ENCODE results near the gene MBTPS1. TPM values are rescaled to one million over a fixed set of nuclear protein-coding genes. Genes with fewer than 3 reads are reported as not detected.

MBTPS1 gene
- total RNA-seq, 1 experiment from 2014 or later, result 56.1 TPM

GRCh38 chr16:84144859-84145639 lies 28.3 kb upstream of the MBTPS1 start, which contains the start of the genes DNAAF1 and HSDL1:
Gene DNAAF1, plus strand, starts transcription at chr16:84145308. Its CDS starts 133 bp downstream, at chr16:84145441.
Gene HSDL1, minus strand, starts transcription at chr16:84145177. Its CDS starts 13,856 bp downstream, at chr16:84131321.
- H2AFZ ChIP-seq (ENCODE audit: low read length), result peak within 1 kb of the TSS; percentile 91
- ChIA-PET POLR2A (ENCODE audit: unreplicated experiment) (no interaction called here), CTCF (interaction anchor here (0.6 kb wide), 1 partner anchor 828 kb away, joined by 6 read pairs; no protein-coding TSS in a partner anchor)
- H3K9me2 ChIP-seq (replicated peaks; ENCODE audit: low read length), result no peaks in the 10 kb centered on the region
- H4K20me1 ChIP-seq (ENCODE audit: low read length), result no peaks in the 10 kb centered on the region
- no peaks in the 10 kb centered on the region for H3K4me1 ChIP-seq (ENCODE audit: insufficient read depth, low read length)
- H3K4me3 ChIP-seq (ENCODE audit: low read length), result peak within 1 kb of the TSS; percentile 97
- no peaks in the 10 kb centered on the region for H3K9me3 ChIP-seq (ENCODE audit: low read length)
- BruUV-seq (replicated peaks), result no TSS peak
- H3K27me3 ChIP-seq (ENCODE audit: low read length), result no peaks in the 10 kb centered on the region
- H3K4me2 ChIP-seq (ENCODE audit: low read length), result peak within 1 kb of the TSS; percentile 86
- H3K9ac ChIP-seq (ENCODE audit: low read length), result peak within 1 kb of the TSS; percentile 77
- H3K27ac ChIP-seq (ENCODE audit: low read length), result no peak within 1 kb of the TSS
- peak; percentile 88 for DNase-seq
- no peaks in the 10 kb centered on the region for H3F3A ChIP-seq (ENCODE audit: low read length, unreplicated experiment)
- no peak for TF ChIP-seq CTCF (conservative IDR thresholded peaks at IDR 0.05; ENCODE audit: low read depth, low read length)
- TF ChIP-seq EZH2 (IDR thresholded peaks at IDR 0.05; ENCODE audit: low read length, unreplicated experiment), result no peak
- no peak for TF ChIP-seq EZH2phosphoT487 (IDR thresholded peaks at IDR 0.05; ENCODE audit: borderline replicate concordance, low read length)
- peaks cover 19% of the 10 kb centered on the region for H3K79me2 ChIP-seq (ENCODE audit: low read length)
- peak; percentile 86 for ATAC-seq
- intact Hi-C loops (cut with micrococcal nuclease), result loop anchor here (1.0 kb wide), 1 partner anchor 42 kb away; the partner anchor contains the start of gene TAF1C
- H3K36me3 ChIP-seq (ENCODE audit: low read depth, low read length), result no peaks in the 10 kb centered on the region

- peak overlapping the region; percentile 91 for H2AFZ ChIP-seq (ENCODE audit: low read length)
- no peaks in the 10 kb centered on the region for H3K4me1 ChIP-seq (ENCODE audit: insufficient read depth, low read length)
- H3K4me3 ChIP-seq (ENCODE audit: low read length), result peak overlapping the region; percentile 97
- no peaks in the 10 kb centered on the region for H3K27me3 ChIP-seq (ENCODE audit: low read length)
- H3K4me2 ChIP-seq (ENCODE audit: low read length), result peak overlapping the region; percentile 86
- TF ChIP-seq CTCF (conservative IDR thresholded peaks at IDR 0.05; ENCODE audit: low read depth, low read length) (peak; percentile 36), EZH2phosphoT487 (IDR thresholded peaks at IDR 0.05; ENCODE audit: borderline replicate concordance, low read length) (no peak)
- no peak overlapping the region for H3K27ac ChIP-seq (ENCODE audit: low read length)
- peaks cover 19% of the 10 kb centered on the region for H3K79me2 ChIP-seq (ENCODE audit: low read length)
- H4K20me1 ChIP-seq (ENCODE audit: low read length), result no peaks in the 10 kb centered on the region
- intact Hi-C loops (cut with micrococcal nuclease), result no loop called here
- H3K36me3 ChIP-seq (ENCODE audit: low read depth, low read length), result no peaks in the 10 kb centered on the region
- H3K9me2 ChIP-seq (replicated peaks; ENCODE audit: low read length), result no peaks in the 10 kb centered on the region
- H3K9me3 ChIP-seq (ENCODE audit: low read length), result no peaks in the 10 kb centered on the region
- peak; percentile 6 for DNase-seq
- peak overlapping the region; percentile 77 for H3K9ac ChIP-seq (ENCODE audit: low read length)
- BruUV-seq (replicated peaks), result TSS peak; percentile 46
- POLR2A ChIA-PET (ENCODE audit: unreplicated experiment), result no interaction called here
- peak; percentile 48 for ATAC-seq
- H3F3A ChIP-seq (ENCODE audit: low read length, unreplicated experiment), result no peaks in the 10 kb centered on the region
- CTCF ChIA-PET, result no interaction called here
These were observed 27.6 kb upstream of the MBTPS1 start for GRCh38 chr16:84144209-84144858.
